Activated CD8-positive, alpha-beta memory T cell treated with anti-CD3 and anti-CD28 coated beads, Interleukin-2, amount 50 U/mL, for 1 hour (primary cell): Measurements from ENCODE around the gene SEC14L1.

Experiments
- DNase-seq: peaks from one replicate; pipeline ENCODE4 v3.0.0-alpha.2; 2020; ENCODE audit errors: extremely low read depth

SEC14L1 gene

DNA sequence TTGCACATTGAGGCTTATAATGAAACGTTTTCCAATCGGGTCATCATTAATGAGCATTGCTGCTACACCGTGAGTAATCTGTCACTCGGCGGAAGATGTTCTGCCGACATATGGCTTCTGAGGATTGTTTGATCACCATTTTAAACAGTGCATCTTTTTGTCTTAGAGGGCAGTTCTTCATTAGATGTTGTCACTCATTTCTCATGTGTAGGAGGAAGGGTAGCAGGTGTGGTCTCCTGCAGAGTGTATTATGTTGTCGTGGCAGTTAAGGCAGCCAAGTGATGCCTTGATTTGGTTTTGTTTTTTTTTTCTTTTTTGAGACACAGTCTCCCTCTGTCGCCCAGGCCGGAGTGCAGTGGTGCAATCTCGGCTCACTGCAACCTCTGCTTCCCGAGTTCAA, 50.5 kb downstream of the SEC14L1 start:
- no peak for DNase-seq

DNA sequence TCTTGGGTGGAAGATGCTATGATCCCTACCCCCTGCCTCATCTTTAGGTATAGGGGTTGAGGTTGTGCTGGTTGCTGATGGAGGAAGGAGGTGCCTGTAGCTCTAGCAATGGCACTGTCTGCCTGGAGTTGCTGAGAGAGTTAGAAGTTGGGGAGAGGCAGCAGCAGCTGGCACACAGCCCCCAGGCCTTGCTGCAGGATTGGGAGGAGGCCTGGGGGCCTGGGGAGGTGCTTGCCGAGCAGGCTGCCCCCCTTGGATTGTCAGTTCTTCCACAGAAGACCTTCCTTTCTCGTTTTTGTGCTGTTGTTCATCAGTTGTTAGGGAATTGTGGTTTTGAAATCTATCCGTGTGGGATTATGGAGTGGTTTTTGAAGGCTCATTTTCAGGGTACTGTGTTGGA, 52.9 kb downstream of the SEC14L1 start:
- DNase-seq: no peak

DNA sequence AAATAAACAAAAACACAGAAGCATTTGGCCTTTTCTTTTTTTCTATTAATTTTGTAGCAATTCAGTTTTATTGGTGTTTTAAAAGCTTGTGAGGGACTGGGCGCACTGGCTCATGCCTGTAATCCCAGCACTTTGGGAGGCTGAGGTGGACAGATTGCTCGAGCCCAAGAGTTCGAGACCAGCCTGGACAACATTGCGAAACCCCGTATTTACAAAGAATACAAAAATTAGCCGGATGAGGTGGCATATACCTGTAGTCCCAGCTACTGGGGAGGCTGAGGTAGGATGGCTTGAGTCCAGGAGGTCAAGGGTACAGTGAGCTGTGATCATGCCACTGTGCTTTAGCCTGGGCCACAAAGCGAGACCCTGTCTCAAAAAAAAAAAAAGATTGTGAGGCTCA, 53.4 kb downstream of the SEC14L1 start:
- DNase-seq: no peak

DNA sequence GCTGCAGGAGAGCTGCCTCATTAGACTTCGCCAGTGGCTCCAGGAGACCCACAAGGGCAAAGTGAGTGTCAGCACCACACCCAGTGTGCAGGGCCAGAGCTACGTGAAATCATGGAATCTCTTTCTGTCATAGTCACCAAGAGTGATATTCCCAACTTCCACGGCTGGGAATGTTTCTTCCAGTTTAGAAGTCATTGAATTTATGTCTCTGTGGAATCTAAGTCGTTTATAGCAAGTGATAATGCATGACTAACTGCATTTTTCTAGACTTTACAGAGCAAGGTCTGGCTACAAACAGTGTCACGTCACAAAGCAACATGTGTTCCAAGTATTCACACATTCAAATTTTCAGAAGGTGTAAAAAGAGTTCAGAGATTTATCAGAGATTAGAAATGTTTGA, 55.5 kb downstream of the SEC14L1 start:
- DNase-seq: no peak

DNA sequence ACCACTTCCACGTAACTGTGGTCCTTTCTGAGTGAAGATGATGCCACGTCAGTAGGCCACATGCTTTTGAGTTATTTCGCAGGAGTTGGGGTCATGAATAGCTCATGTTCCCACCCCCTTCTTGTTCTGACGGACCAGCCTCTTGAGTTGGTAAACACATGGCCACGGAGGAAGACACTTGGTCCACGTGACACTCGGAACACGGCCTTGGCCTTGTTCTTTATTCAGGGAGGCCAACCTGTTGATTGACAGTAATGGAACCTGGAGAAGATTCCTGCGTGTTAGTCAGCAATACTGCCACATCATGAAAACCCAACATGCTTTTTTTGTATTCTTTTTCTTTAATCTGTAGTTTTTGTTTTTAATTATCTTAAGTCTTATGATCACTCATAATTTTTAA, 56.3 kb downstream of the SEC14L1 start:
- no peak for DNase-seq

DNA sequence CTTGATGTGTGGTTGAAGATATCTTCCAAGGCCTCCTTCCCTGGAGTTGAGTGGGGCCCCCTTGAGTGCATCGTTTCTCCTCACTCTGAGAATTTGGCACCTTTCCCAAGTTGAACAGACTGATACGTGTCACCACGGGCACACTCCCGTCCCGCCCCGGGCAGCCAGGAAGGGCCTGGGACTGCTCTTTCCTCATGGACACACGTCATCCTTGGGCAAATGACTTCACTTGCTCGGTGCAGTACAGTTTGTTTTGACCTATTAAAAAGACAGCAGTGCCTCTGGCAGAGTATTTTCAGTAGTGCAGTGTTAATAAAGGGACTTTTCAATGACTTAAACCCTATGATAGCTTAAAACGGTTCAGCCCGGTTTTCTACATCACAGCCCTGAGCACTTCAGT, 59.9 kb downstream of the SEC14L1 start:
- no peak for DNase-seq

DNA sequence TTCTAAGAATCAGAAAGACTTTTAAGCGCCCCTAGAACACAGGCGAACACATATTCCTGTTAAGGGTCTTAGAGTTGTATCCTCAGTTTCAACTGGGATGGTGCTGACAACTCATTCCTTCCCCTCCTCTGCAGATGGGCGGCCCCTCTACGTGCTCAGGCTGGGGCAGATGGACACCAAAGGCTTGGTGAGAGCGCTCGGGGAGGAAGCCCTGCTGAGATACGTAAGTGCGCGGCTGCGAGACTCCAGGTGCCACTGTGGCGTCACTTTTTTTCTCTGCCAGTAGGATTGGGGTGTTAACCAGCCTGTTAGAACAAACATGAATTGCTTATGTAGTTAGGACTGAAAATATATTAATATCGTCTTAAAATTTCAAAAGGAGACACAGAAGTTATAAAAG, 62.7 kb downstream of the SEC14L1 start:
- no peak for DNase-seq

DNA sequence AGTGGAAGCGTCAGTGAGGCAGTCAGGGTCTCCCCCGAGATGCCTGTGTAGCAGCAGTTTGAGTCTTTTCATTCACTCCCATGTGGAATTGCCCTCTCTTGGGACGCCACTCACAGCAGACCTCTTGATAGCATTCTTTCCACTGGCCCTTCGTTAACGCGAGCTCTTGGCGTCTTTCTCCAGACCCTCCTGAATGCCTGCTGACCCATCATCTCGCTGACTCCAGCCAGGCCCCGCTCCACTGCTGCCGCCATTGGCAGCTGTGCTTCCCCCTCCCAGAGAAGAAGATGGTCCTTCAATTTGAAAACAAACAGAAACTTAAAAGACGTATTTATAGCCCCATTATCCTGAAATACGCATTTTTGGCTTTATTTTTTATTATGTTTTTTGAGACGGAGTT, 63.1 kb downstream of the SEC14L1 start:
- no peak for DNase-seq

DNA sequence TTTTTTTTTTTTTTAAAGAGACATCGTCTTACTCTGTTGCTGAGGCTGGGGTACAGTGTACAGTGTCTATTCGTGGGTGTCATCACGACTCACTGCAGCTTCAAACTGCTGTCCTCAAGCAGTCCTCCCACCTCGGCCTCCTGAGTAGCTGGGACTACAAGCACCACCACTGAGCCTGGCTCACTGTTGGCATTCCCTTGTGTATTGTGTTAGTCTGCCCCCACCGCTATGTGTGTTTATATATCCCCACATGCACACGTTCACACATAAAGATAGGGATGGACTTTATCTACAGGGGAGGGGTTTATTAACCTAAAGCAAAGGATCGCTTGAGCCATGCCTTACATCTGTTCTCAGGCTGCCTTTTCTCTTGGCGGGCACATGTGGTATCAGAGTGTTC, 63.8 kb downstream of the SEC14L1 start:
- DNase-seq: no peak

DNA sequence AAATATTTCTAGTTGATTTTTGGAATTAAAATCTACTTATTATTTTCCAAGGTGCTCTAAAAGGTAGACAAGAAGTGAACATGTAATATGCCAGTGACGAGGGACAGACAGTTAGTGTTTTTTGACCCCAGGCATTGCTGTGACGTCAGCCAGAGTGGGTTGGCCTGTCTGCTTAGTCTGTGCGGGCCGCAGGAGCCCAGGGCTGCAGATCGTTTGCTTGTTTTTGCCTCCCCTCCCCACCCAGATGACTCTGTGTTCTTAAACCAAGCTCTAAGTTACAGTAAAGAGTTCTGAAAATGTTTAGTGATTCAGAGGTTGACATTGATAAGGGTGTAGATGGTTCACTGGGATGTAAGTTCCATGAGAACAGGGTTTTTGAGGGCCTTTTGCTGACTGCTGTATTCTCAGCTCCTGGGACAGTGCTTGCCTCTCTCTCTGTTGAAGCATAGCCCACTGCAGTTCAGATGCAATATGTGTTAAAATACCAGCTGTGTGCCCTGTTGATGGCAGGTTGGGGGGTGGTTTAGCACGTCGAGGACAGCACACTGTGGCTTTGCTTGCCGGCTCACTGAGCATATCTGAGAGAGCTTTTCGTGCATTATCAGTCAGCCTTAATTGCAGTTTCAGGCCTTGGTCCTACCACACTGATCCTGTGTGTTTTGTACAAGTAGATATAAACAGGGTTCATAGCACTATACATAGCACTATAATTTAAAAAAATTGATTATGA, 64.8 kb downstream of the SEC14L1 start:
- DNase-seq: no peak

DNA sequence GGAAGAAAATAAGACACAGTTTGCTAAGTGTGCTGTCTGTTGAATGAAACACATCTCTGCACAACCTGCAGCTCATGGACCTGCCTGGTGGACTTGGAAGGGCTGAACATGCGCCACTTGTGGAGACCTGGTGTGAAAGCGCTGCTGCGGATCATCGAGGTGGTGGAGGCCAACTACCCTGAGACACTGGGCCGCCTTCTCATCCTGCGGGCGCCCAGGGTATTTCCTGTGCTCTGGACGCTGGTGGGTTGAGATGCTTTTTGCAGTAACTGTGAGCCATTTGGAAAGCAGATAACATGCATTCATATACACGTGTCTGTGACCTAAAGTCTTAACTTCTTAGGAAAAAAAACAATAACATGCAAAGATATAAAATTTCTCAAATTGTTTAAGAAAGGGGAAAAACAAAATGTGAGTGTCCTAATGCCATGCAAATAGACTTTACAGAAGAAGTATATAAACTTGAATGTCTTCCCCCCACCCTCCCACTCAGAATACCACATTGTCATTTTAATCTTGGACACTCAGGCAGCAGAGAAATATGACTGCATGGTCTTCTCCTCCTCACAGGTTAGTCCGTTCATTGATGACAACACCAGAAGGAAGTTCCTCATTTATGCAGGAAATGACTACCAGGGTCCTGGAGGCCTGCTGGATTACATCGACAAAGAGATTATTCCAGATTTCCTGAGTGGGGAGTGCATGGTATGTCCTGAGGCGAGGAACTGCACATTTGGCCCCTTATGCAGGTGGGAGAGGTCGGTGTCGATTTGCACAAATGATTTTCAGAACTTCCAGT, 65.6 kb downstream of the SEC14L1 start:
- no peak for DNase-seq

DNA sequence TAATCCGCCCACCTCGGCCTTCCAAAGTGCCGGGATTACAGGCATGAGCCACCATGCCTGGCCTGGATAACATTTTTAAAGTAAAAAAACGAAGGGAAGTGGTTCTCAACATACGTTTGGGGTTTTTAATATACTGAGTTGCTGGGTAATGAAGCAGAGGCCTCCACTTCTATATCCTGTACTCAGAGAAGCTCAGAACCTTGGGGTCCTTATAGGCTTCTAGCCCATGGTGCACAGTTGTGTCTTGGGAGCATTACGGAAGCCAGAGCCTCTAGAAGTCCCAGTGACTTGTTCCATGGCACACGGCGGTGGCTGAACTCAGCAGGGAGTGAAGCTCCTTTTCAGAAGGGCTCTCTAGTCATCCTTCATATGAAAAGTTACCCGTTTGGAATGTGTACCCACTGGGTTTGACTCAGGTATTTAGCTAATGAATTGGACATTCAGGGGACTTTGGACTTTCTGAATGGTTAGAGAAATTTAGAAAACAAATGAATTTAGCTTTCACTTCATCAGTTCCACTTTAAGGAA, 67.0 kb downstream of the SEC14L1 start:
- no peak for DNase-seq

DNA sequence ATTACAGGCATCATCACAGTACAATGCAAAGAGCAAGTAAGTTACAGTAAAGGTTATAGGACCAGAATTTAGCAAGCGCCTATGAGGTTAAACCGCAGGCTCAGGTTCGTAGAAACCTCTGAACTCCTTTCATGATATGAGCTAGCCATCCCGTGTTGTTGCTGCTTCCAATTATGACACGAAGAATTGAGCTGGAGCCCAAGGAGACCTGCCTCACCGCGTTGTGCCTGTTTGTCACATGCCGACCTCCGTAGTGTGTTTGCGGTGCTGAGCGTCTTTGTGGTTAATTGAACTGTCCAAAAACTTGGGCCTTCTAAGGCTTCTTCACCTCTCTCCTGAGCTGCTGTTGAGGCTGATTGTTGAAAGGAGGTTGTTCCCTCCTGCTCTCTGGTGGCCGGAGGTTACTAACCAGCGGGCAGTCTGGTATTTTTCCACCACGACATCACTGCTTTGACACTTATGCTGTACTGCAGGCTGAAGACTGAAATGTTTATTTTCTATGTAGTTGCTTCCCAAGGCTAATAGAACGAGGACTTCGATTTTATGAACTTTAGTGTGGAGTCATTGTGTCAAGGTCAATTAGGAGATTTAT, 67.5 kb downstream of the SEC14L1 start:
- no peak for DNase-seq

DNA sequence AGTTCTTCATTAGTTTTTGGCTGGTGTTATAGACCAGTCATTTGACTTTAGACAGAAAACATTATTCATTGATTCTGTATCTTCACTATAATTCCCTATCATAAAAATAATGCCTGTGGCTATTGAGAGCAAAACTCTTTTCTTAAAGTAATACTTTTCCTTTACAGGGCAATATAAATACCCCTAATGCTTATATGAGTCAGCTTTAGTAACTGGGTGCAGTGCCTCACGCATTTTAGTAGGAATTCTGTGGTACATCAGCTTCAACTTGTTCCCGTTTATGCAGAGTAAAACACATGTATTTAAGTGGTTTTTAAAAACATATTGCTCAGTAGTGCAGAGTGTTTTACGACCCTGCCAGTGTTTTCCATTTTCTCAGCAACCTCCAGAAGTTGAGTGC, 68.1 kb downstream of the SEC14L1 start:
- no peak for DNase-seq

DNA sequence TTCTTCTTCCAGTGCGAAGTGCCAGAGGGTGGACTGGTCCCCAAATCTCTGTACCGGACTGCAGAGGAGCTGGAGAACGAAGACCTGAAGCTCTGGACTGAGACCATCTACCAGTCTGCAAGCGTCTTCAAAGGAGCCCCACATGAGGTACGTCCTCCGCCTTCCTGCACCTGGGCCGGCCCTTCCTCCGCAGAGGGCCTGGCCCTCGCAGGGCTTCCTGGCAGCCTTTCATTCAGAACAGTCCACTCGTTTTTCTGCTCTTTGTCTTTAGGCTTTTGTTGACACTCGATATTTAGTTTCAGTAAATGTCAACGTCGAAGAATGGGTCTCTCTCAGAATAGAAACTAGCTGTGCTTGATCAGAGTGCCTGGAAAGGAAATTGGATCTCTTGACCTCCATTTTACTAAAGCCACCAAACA, 68.6 kb downstream of the SEC14L1 start:
- DNase-seq: no peak

DNA sequence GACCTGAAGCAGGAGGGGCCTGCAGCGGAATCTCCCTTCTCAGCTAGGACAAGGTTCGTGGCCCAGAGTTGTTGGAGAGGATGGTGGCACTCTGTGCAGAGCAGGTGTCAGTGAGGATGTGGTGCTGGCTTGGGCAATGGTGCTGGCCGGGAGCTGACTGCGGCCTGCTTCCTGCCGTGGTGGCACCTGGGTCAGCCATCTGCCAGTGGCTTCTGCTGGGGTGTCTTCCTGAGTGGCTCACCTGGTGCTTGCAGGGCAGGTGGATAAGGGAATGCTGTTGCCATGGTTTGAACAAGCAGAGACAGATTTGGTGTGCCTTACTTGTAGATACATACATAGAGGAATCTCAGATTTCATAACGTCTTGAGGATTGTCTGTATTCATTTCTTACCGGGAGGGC, 69.6 kb downstream of the SEC14L1 start:
- DNase-seq: no peak

DNA sequence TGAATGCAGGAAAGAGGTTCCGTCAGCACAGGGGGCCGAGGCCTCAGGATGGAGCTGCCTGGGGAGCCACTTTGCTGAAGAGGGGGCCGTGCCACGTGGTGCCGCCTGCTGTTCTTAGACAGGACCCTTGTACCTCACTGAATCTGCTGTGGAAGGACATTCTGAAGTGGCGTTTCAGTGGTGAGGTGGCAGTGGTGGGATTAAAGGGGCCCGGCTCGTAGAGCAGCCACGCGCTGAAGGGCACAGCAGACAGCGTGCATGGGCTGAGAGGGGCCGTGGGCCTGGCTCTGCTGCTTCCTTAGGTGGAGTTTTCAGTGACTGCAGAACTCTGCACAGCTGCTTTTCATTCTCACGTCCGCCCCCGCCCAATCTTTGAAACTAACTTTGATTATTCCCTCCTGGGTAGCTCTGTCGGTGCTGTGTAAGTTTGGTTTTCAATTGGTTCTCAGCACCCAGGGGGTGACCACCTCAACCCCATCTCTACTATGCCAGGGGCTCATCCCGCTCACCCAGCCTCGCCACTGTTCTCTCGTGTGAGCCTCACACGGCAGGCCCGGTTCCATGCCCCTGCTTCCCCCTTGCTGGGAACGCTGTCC, 70.3 kb downstream of the SEC14L1 start:
- DNase-seq: no peak

DNA sequence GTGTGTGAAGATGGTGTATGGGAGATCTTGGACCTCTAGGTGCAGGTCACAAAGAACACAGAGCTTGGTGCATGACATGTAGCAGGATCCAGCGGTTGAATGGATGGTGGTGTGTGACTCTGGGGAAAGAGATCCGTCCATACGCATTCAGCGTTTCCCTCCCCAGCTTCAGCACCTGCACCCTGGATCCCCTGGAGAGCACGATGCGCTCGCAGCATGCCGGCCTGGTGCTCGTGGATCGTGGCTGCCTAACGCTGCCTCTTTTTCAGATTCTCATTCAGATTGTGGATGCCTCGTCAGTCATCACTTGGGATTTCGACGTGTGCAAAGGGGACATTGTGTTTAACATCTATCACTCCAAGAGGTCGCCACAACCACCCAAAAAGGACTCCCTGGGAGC, 70.9 kb downstream of the SEC14L1 start:
- no peak for DNase-seq

DNA sequence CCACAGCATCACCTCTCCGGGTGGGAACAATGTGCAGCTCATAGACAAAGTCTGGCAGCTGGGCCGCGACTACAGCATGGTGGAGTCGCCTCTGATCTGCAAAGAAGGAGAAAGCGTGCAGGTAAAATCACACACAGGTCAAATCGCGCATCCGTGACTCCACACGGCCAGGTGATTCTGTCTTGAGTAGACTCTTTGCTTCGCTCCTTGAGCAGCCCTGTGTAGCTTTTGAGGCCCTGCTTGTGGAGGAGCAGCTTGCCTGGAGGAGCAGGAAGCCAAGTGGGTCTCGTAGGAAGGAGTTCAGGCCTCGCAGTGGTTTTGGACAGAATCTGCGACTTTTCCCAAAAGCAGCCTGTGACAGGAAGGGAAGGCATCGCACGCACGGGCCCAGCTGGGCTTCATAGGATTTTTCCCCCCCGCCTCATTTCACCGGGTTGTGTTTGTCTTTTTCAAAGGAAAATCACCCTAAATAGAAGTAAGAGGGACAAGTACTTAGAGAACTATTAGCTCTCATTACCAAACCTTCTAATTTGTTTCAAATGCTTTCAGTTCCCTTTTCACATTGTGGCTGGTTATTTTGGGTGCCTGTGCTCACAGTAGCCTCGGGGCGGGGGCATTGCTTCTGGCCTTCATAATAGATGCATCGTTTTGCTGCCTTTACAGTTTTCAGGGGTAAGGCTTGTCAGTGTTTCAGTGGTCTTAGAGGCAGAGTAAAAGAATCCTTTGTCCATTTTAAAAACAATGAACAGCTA, 71.5 kb downstream of the SEC14L1 start:
- no peak for DNase-seq

DNA sequence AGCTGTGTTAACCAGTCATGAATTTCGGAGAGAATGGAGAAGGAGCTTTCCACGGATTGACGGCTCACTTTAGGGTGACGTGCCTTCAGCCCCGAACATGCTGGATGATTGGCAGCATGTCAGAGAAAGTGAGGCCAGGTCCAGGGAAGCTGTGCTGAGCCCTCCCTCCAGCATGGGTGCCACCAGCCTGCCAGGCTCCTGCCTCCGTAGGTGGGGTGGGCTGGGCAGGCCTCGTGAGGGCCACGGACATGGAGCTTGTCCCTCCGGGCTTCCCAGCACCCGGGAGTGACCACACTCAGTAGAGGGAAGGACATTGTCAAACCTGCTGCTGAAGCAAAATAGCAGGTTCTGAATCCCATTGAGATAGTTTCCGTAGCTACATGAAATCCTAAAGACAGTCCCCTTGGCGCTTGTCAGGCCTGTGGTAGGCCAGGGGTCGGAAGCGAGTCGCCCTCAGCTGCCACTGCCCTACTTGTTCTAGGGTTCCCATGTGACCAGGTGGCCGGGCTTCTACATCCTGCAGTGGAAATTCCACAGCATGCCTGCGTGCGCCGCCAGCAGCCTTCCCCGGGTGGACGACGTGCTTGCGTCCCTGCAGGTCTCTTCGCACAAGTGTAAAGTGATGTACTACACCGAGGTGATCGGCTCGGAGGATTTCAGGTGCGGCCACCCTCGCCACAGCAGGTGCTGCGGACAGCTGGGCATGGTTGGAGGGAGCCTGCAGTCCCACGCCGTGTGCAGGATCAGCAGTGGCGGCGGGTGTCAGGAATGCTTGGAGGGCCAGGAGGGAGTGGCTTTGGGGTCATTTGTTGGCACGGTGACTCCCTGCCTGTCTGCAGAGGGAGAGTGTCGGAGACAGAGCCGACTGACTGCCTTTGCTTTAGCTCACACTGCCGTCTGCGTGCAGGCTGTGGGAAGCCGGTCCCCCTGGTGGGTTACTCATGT, 72.3 kb downstream of the SEC14L1 start:
- DNase-seq: no peak

DNA sequence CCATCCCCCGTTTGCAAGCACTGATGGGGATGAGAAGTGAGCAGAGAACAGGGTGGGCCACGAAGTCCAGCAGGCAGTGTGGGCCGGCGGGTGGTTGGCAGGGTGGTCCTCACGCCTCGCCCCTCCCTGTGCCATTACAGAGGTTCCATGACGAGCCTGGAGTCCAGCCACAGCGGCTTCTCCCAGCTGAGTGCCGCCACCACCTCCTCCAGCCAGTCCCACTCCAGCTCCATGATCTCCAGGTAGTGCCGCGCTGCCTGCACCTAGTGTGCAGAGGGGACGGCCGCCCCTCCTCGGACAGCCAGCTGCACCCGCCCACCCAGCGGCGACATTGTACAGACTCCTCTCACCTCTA, 73.0 kb downstream of the SEC14L1 start:
- no peak for DNase-seq
